Stimulated activated CD4-positive, alpha-beta T cell treated with anti-CD3 and anti-CD28 coated beads, Interleukin-4, amount 100 ng/mL, for 1 hour (primary cell): Measurements from ENCODE around the gene MCAT.
"Not testable (repeated sequence)": the region's sequence is repeated elsewhere in the genome, so short reads cannot be mapped to it uniquely, and the experiment has no call there.

Source experiments
- DNase-seq: peaks from one replicate; pipeline ENCODE4 v3.0.0-alpha.2; 2020

MCAT gene

GRCh38 chr22:43152357-43153071 lies 9.3 kb upstream of the MCAT start:
- DNase-seq, result peak; percentile 61

GRCh38 chr22:43152003-43152356 lies 8.8 kb upstream of the MCAT start:
- DNase-seq, result peak; percentile 13

GRCh38 chr22:43151251-43152002 lies 8.2 kb upstream of the MCAT start, which contains the start of gene TSPO:
Gene TSPO, plus strand, starts transcription at chr22:43151559. Its CDS starts 7,680 bp downstream, at chr22:43159239.
- peak; percentile 67 for DNase-seq

GRCh38 chr22:43150731-43151206 lies 7.6 kb upstream of the MCAT start:
- DNase-seq, result no peak

GRCh38 chr22:43148581-43148980 lies 5.4 kb upstream of the MCAT start:
- DNase-seq, result no peak

- DNase-seq, result no peak
These were observed 4.6 kb upstream of the MCAT start for GRCh38 chr22:43147821-43148220.

- not testable (repeated sequence) for DNase-seq
These were observed 3.1 kb upstream of the MCAT start for GRCh38 chr22:43146332-43146731.

- not testable (repeated sequence) for DNase-seq
These were observed 2.2 kb upstream of the MCAT start for GRCh38 chr22:43145371-43145770.

- DNase-seq, result no peak
These were observed 1.8 kb upstream of the MCAT start for GRCh38 chr22:43144949-43145348.

GRCh38 chr22:43136801-43137200 lies 6.4 kb downstream of the MCAT start:
- no peak for DNase-seq

- DNase-seq, result peak; percentile 41
These were observed 6.9 kb downstream of the MCAT start for GRCh38 chr22:43136255-43136654.

GRCh38 chr22:43135565-43135964 lies 7.6 kb downstream of the MCAT start:
- no peak for DNase-seq

- no peak for DNase-seq
These were observed 8.6 kb downstream of the MCAT start for GRCh38 chr22:43134553-43134952.

- no peak for DNase-seq
These were observed 9.8 kb downstream of the MCAT start for GRCh38 chr22:43133401-43133800.

- DNase-seq, result no peak
These were observed 11.3 kb downstream of the MCAT start for GRCh38 chr22:43131773-43132501.

GRCh38 chr22:43129426-43130425 lies 13.5 kb downstream of the MCAT start:
- no peak for DNase-seq

GRCh38 chr22:43128928-43129424 lies 14.2 kb downstream of the MCAT start:
- no peak for DNase-seq

GRCh38 chr22:43128116-43128515 lies 15.1 kb downstream of the MCAT start:
- DNase-seq, result no peak

GRCh38 chr22:43127166-43127908 lies 15.9 kb downstream of the MCAT start:
- DNase-seq, result no peak

GRCh38 chr22:43126501-43127165 lies 16.6 kb downstream of the MCAT start:
- no peak for DNase-seq
